GM12864 (cell line): ENCODE measurements around the gene LAMA2.

ENCODE experiments used
- DNase-seq: peaks from one replicate; pipeline ENCODE4 v3.0.0-alpha.2; 2011; ENCODE audit warnings: low read depth
- H3K4me3 ChIP-seq: 2 replicates; pipeline ENCODE4 v1.5.1; 2011; ENCODE audit warnings: mild to moderate bottlenecking, low read depth, low read length, control low read depth
- CTCF ChIP-seq: IDR thresholded peaks from 2 replicates; pipeline ENCODE4 v1.5.1; 2011; ENCODE audit warnings: low read depth, mild to moderate bottlenecking, moderate library complexity, low read length, control low read depth, inconsistent platforms; ENCODE audit errors: missing control alignments

Gene LAMA2

DNA sequence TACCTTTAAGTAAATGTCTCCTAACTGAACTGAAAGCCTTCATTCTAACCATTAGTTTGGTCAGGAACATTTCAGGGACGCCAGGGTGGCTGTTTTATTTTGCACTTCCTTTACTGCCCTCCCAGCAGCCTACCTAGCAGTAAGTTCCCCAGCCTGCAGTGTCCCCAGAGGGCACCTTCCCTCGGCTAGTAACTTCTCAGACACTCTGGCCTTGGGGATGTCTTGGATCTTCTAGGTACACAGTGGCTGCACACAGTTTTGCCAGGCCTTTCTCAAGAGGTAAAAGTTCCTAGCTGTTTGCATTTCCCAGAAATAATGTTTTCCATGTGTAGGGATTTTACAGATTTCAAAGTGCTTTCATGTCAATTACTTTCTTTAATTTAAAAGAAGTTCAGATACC is 378 bp upstream of the LAMA2 start:
- no peak for TF ChIP-seq CTCF
- no peak for DNase-seq
- H3K4me3 ChIP-seq: no peak overlapping the region

DNA sequence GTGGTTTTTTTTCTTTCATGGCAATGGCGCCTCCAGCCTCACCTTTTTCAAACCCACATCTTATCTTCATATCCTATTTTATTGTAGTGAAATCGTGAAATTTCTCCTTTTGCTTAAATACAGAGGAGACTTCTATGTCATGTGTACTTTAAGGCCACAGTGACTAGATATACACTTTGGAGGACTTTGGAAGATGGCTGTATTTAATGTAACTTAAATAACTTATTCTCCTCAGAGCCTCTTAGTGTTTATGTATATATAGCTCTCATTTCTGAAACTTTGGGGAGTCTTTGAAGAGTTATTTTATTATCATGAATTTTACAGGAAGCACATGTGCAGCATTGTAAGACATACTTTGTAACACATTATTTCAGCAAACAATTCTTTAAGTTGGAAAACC is 968 bp downstream of the LAMA2 start:
- TF ChIP-seq CTCF: no peak
- no peak for DNase-seq
- H3K4me3 ChIP-seq: no peak overlapping the region

DNA sequence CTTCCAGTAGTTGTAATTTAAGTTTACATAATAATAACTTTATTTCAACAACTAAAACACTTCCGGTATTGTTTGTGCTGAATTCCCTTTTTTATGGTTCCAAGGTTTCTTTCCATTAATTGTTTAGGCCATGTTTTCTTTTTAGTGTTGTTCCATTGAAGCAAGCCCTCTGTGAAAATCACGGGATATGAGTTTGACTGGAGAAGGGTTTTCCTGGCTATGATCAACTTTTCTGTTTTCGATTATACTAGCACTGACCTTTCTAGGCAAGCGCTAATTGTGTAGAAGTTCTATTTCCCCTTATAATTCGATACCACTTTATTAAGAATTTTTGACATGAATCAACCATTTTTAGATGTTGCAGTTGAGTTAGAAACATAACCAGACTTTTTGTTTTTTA is 2.4 kb downstream of the LAMA2 start:
- DNase-seq: no peak
- TF ChIP-seq CTCF: no peak
- no peak overlapping the region for H3K4me3 ChIP-seq

DNA sequence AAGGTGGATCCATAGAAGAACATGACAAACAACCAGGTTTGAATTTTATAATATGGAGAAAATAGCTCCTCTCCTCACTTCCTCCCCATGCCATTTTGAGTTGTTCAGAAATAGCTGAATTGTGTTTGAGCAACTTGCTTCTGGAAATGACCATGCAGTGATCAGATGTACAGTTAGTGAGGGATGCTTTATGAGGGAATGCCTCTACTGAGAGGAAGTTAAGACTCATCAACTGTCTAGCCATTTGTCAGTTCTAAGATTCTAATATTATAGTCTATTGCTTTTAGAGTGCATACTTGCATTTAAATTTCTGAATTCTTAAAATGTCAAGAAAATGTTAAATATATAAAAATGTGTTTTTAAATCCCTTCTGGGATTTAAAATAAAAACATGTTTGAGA is 3.8 kb downstream of the LAMA2 start:
- no peak for TF ChIP-seq CTCF
- no peak for DNase-seq
- no peak overlapping the region for H3K4me3 ChIP-seq

GRCh38 chr6:128888444-128889175 is 5.7 kb downstream of the LAMA2 start:
- DNase-seq: no peak
- no peak overlapping the region for H3K4me3 ChIP-seq
- TF ChIP-seq CTCF: no peak

DNA sequence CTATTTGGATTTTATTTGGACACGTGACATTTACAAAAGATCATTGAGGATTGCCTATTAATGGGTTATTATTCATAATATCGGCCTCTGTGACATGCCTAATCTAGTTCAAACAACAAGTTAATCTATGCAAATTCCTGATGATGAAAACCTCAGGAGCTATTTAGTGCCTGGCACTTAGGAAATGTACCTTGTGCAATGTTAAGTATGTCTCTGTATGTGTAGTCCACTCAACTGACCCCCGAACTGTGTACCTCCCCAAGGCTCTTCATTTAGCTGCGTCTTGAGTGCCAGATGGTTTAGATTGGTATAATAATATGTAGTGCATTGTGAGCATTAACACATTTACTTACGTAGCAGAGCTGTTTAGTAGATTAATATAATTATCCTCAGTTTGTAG is 6.9 kb downstream of the LAMA2 start:
- DNase-seq: no peak
- TF ChIP-seq CTCF: no peak
- H3K4me3 ChIP-seq: no peak overlapping the region

- DNase-seq: no peak
- no peak for TF ChIP-seq CTCF
- H3K4me3 ChIP-seq: no peak overlapping the region
These were observed 9.1 kb downstream of the LAMA2 start for GRCh38 chr6:128892079-128892478.
